Kidney epithelial cell (primary cell): ENCODE results near the gene PAM. TPM values are rescaled to one million over a fixed set of nuclear protein-coding genes. Genes with fewer than 3 reads are reported as not detected.

Experiments used
- DNase-seq: peaks from one replicate; pipeline ENCODE4 v3.0.0-alpha.2; 2010; ENCODE audit warnings: low read depth
- H3K27me3 ChIP-seq: 2 replicates; pipeline ENCODE4 v1.6.0; 2011; ENCODE audit warnings: low read length; ENCODE audit not compliant: control insufficient read depth, insufficient read depth
- H3K36me3 ChIP-seq: 2 replicates; pipeline ENCODE4 v1.5.1; 2011; ENCODE audit warnings: low read length; ENCODE audit not compliant: control insufficient read depth, insufficient read depth
- H3K4me3 ChIP-seq: 2 replicates; pipeline ENCODE4 v1.5.1; 2011; ENCODE audit warnings: low read depth, mild to moderate bottlenecking, control low read depth, low read length
- CTCF ChIP-seq: IDR thresholded peaks from 2 replicates; pipeline ENCODE4 v1.5.1; 2011; ENCODE audit warnings: mild to moderate bottlenecking, moderate library complexity, low read length, control low read depth, inconsistent platforms; ENCODE audit not compliant: insufficient read depth, poor library complexity, severe bottlenecking
- total RNA-seq: library from RNA; depleted of rRNA; stranded (reverse); fragments of >200 nt; gene quantifications from 2 replicates; pipeline ENCODE4 v1.2.3, GENCODE V29; 2015

The PAM gene
- total RNA-seq, 1 donor from 2014 or later: 95.9 TPM

- H3K4me3 ChIP-seq: no peak overlapping the region
- H3K27me3 ChIP-seq: no peaks in the 10 kb centered on the region
- TF ChIP-seq CTCF: no peak
- DNase-seq: no peak
- no peaks in the 10 kb centered on the region for H3K36me3 ChIP-seq
Measured at GRCh38 chr5:102801371-102801770, 46.3 kb downstream of the PAM start.

- no peak for TF ChIP-seq CTCF
Measured at GRCh38 chr5:102802708-102803458, 47.8 kb downstream of the PAM start.

GRCh38 chr5:102807878-102808502, 52.9 kb downstream of the PAM start:
- no peak for TF ChIP-seq CTCF
- no peak overlapping the region for H3K4me3 ChIP-seq
- no peaks in the 10 kb centered on the region for H3K27me3 ChIP-seq
- DNase-seq: peak; percentile 86
- H3K36me3 ChIP-seq: no peaks in the 10 kb centered on the region

More at GRCh38 chr5:102802708-102803458, 47.8 kb downstream of the PAM start:
- Histone ChIP-seq H3K36me3 (no peaks in the 10 kb centered on the region), H3K27me3 (no peaks in the 10 kb centered on the region), H3K4me3 (no peak overlapping the region)
- DNase-seq: no peak

- DNase-seq: no peak
- no peak overlapping the region for H3K4me3 ChIP-seq
- TF ChIP-seq CTCF: no peak
- H3K36me3 ChIP-seq: no peaks in the 10 kb centered on the region
- H3K27me3 ChIP-seq: no peaks in the 10 kb centered on the region
Measured at GRCh38 chr5:102809033-102809432, 53.9 kb downstream of the PAM start.

GRCh38 chr5:102811972-102812371, 56.9 kb downstream of the PAM start:
- DNase-seq: no peak
- no peak for TF ChIP-seq CTCF
- H3K27me3 ChIP-seq: no peaks in the 10 kb centered on the region
- no peaks in the 10 kb centered on the region for H3K36me3 ChIP-seq
- H3K4me3 ChIP-seq: no peak overlapping the region
